HepG2 (cell line): ENCODE data around the gene CD300LG. TPM values are rescaled to one million over a fixed set of nuclear protein-coding genes. Genes with fewer than 3 reads are reported as not detected.

ENCODE experiments used
- HOXA7 ChIP-seq: sonication (generic); formaldehyde crosslinking; IDR thresholded peaks from 2 replicates; pipeline ENCODE4 v1.8.1; 2022; ENCODE audit warnings: mild to moderate bottlenecking, missing genetic modification reagents, moderate library complexity
- ISX ChIP-seq: sonication (generic); formaldehyde crosslinking; conservative IDR thresholded peaks from 2 replicates; pipeline ENCODE4 v1.5.0; 2020; ENCODE audit warnings: missing genetic modification reagents
- KDM3A ChIP-seq: IDR thresholded peaks from 2 replicates; pipeline ENCODE4 v1.6.1; 2018; ENCODE audit warnings: low read depth, missing compliant biosample characterization
- KIAA2018 ChIP-seq: sonication (generic); formaldehyde crosslinking; IDR thresholded peaks from 2 replicates; pipeline ENCODE4 v1.5.0; 2020; ENCODE audit warnings: mild to moderate bottlenecking, missing genetic modification reagents, borderline replicate concordance
- SIN3B ChIP-seq: fragments of 150-350 bp; IDR thresholded peaks from 2 replicates; pipeline ENCODE4 v1.6.1; 2014; ENCODE audit warnings: low read length
- TEAD3 ChIP-seq: optimal IDR thresholded peaks from 2 replicates; pipeline ENCODE3; 2016; ENCODE audit warnings: borderline replicate concordance
- TEF ChIP-seq: sonication (generic); formaldehyde crosslinking; IDR thresholded peaks from 2 replicates; pipeline ENCODE4 v1.5.0; 2020; ENCODE audit warnings: missing genetic modification reagents
- ZNF441 ChIP-seq: sonication (generic); formaldehyde crosslinking; IDR thresholded peaks from 2 replicates; pipeline ENCODE4 v1.7.0; 2021; ENCODE audit warnings: missing genetic modification reagents, borderline replicate concordance
- ZNF775 ChIP-seq: sonication (generic); formaldehyde crosslinking; IDR thresholded peaks from 2 replicates; pipeline ENCODE4 v1.4.0; 2020; ENCODE audit warnings: missing genetic modification reagents, mild to moderate bottlenecking, moderate library complexity, borderline replicate concordance
- polyA plus RNA-seq, 8 experiments: library from polyadenylated mRNA; depleted of rRNA in 3 of 8; stranded (reverse) in 7 of 8; unstranded in 1 of 8; fragments of >200 nt; fragmentation: Illumina TruSeq in 4 of 8; extraction: Trizol in 4 of 8; gene quantifications; 2 replicates each; pipeline versions ENCODE4 v1.2.1 to v1.2.3, GENCODE V29; 2011 to 2016; ENCODE audit warnings: low read depth in 4 of 8, missing spikeins in 1 of 8, mixed read lengths in 1 of 8; ENCODE audit not compliant: insufficient read depth in 1 of 8
- total RNA-seq, 5 experiments: library from RNA; depleted of rRNA; stranded (reverse); fragments of >200 nt; fragmentation: Illumina TruSeq; extraction: Trizol; gene quantifications; 2 replicates each; pipeline ENCODE4 v1.2.3, GENCODE V29; 2016; ENCODE audit warnings: low read depth in 1 of 5
- TF ChIP-seq, protein P1 (sequence below): sonication (generic); formaldehyde crosslinking; IDR thresholded peaks from 2 replicates; pipeline ENCODE4 v1.5.1; 2020; ENCODE audit warnings: mild to moderate bottlenecking, missing genetic modification reagents
- TF ChIP-seq, protein P2 (sequence below): sonication (generic); formaldehyde crosslinking; IDR thresholded peaks from 2 replicates; pipeline ENCODE4 v1.4.0; 2020; ENCODE audit warnings: mild to moderate bottlenecking, low read depth, missing genetic modification reagents

CD300LG gene
- total and polyA plus RNA-seq, 2 of the 13 experiments (the other 11 are each of a cell fraction or from before 2014, with no cell fraction given): not detected

- TF ChIP-seq KIAA2018 (no peak), KDM3A (CRISPR knock-in tag) (no peak), ISX (CRISPR knock-in tag) (no peak), ZNF441 (CRISPR knock-in tag) (no peak), TEAD3 (CRISPR knock-in tag) (peak; percentile 92), HOXA7 (no peak), TEF (no peak), SIN3B (no peak), ZNF775 (CRISPR knock-in tag) (no peak)
- TF ChIP-seq, protein P1, sequence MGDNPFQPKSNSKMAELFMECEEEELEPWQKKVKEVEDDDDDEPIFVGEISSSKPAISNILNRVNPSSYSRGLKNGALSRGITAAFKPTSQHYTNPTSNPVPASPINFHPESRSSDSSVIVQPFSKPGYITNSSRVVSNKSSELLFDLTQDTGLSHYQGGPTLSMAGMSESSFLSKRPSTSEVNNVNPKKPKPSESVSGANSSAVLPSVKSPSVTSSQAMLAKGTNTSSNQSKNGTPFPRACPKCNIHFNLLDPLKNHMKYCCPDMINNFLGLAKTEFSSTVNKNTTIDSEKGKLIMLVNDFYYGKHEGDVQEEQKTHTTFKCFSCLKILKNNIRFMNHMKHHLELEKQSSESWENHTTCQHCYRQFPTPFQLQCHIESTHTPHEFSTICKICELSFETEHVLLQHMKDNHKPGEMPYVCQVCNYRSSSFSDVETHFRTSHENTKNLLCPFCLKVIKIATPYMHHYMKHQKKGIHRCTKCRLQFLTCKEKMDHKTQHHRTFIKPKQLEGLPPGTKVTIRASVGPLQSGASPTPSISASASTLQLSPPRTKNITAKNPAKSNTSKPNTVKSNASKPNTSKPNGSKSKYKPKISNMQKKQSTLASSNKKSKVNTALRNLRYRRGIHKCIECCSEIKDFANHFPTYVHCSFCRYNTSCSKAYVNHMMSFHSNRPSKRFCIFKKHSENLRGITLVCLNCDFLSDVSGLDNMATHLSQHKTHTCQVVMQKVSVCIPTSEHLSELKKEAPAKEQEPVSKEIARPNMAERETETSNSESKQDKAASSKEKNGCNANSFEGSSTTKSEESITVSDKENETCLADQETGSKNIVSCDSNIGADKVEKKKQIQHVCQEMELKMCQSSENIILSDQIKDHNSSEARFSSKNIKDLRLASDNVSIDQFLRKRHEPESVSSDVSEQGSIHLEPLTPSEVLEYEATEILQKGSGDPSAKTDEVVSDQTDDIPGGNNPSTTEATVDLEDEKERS (CRISPR knock-in tag): no peak
- TF ChIP-seq, protein P2, sequence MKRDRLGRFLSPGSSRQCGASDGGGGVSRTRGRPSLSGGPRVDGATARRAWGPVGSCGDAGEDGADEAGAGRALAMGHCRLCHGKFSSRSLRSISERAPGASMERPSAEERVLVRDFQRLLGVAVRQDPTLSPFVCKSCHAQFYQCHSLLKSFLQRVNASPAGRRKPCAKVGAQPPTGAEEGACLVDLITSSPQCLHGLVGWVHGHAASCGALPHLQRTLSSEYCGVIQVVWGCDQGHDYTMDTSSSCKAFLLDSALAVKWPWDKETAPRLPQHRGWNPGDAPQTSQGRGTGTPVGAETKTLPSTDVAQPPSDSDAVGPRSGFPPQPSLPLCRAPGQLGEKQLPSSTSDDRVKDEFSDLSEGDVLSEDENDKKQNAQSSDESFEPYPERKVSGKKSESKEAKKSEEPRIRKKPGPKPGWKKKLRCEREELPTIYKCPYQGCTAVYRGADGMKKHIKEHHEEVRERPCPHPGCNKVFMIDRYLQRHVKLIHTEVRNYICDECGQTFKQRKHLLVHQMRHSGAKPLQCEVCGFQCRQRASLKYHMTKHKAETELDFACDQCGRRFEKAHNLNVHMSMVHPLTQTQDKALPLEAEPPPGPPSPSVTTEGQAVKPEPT (CRISPR knock-in tag): no peak
These were observed 45.1 kb upstream of the CD300LG start (continued) for GRCh38 chr17:43801844-43802243.
